NCI-H524 treated with DMSO at 0.1 percent for 48 hours (cell line): Measurements from ENCODE around the gene C3.
"Not testable (repeated sequence)": the region's sequence is repeated elsewhere in the genome, so short reads cannot be mapped to it uniquely, and the experiment has no call there.

ENCODE experiments used
- DNase-seq: peaks from one replicate; lab custom pipeline; 2025; lab: John Stamatoyannopoulos, UW

Gene C3

GRCh38 chr19:6720369-6721137 lies at the start of gene C3:
Gene C3, minus strand, starts transcription at chr19:6720650. Its CDS starts 61 bp downstream, at chr19:6720589.
- DNase-seq, result no peak

GRCh38 chr19:6769006-6769619 lies 48.7 kb upstream of the C3 start:
- DNase-seq, result no peak

- no peak for DNase-seq
Observed at GRCh38 chr19:6768236-6768785, 47.9 kb upstream of the C3 start.

- no peak for DNase-seq
Observed at GRCh38 chr19:6767357-6768235, 47.1 kb upstream of the C3 start, which contains the start of gene SH2D3A. Gene SH2D3A, minus strand, starts transcription at chr19:6767435. Its CDS starts 3,687 bp downstream, at chr19:6763748.

- DNase-seq, result no peak
Observed at GRCh38 chr19:6767081-6767356, 46.6 kb upstream of the C3 start.

GRCh38 chr19:6766357-6767080 lies 46.1 kb upstream of the C3 start:
- no peak for DNase-seq

GRCh38 chr19:6765738-6766356 lies 45.4 kb upstream of the C3 start:
- DNase-seq, result no peak

GRCh38 chr19:6762253-6762797 lies 41.9 kb upstream of the C3 start:
- not testable (repeated sequence) for DNase-seq

GRCh38 chr19:6761053-6761676 lies 40.7 kb upstream of the C3 start:
- DNase-seq, result no peak

GRCh38 chr19:6760606-6761005 lies 40.2 kb upstream of the C3 start:
- no peak for DNase-seq

- no peak for DNase-seq
Observed at GRCh38 chr19:6754653-6755463, 34.4 kb upstream of the C3 start.

- DNase-seq, result no peak
Observed at GRCh38 chr19:6754136-6754535, 33.7 kb upstream of the C3 start.

- no peak for DNase-seq
Observed at GRCh38 chr19:6753178-6754031, 33.0 kb upstream of the C3 start.

GRCh38 chr19:6752256-6753177 lies 32.1 kb upstream of the C3 start:
- DNase-seq, result no peak

GRCh38 chr19:6751189-6751588 lies 30.7 kb upstream of the C3 start:
- DNase-seq, result no peak

GRCh38 chr19:6750062-6750461 lies 29.6 kb upstream of the C3 start:
- DNase-seq, result no peak

- not testable (repeated sequence) for DNase-seq
Observed at GRCh38 chr19:6748543-6748942, 28.1 kb upstream of the C3 start.

GRCh38 chr19:6745965-6746364 lies 25.5 kb upstream of the C3 start:
- no peak for DNase-seq
